T follicular helper cell (primary cell): ENCODE data around the gene MMP24.

Experiments
- DNase-seq: peaks from one replicate; pipeline ENCODE4 v3.0.0-alpha.2; 2020; ENCODE audit warnings: low read depth

MMP24 gene

DNA sequence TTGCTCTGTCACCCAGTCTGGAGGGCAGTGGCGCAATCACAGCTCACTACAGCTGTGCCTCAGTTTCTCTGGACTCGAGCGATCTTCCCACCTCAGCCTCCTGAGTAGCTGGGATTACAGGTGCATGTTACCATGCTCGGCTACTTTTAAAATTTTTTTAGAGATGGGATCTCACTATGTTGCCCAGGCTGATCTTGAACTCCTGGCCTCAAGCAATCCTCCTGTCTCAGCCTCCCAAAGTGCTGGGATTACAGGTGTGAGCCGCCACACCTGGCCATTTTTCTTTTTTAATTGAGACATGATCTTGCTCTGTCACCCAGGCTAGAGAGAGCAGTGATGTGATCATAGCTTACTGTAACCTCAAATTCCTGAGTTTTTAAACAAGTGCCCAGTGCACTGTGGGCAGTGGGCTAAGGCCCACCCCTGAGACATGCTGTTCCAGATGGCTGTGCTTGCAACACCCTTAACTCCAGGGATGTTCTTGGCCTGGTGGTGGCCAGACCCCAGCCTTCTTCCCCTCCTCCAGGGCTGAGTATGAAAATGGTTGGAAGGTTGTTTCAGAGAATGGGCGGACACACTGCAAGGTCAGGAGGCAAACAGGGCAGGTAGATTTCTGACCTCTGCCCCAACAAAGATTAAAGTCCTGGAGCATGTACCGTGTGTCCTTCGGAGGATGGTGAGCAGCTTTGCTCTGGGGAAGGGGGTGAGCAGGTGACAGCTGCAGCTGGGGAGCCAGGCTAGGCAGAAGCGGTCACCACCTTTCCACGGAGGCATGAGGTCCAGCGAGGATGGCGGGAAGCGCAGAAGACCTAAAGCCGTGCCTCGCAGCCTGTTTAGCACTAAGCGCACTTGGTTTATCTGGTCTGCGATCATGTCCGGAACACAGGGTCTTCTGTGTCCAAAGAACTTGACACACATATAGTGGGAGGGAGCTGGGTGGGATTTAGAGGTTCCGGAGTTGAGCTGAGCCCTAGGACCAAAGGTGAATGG is 67.1 kb downstream of the MMP24 start:
- no peak for DNase-seq

DNA sequence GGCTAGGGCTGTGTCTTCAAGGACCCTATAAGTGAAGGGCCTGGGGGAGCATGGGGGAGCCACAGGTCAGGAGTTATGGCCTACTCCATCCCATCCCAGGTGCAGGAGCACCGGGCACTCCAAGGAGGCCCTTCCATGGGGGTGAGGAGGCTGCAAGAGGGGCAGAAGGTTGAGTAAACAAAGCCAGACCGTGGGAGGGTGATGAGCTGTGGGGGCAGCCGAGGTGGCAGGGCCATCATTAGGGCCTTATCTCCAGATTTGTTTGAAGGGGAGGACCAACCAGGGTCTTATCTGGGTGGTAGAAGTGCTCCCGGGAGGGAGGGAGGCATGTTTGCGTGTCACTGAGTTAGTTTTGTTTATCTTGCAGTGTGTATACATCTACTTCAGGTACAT is 67.8 kb downstream of the MMP24 start:
- no peak for DNase-seq

DNA sequence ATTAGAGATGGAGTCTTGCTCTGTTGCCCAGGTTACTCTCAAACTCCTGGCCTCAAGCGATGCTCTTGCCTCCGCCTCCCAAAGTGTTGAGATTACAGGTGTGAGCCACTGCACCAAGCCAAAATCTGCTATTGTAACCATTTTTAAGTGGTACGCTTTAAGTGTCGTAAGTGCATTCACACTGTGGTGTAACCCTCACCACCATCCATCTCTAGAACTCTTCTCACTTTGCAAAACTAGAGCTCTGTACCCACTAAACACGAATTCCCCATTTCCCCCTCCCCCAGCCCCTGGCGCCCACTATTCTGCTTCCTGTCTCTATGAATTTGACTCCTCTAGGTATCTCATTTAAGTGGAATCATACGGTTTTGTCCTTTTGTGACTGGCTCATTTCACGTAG is 68.6 kb downstream of the MMP24 start:
- no peak for DNase-seq

DNA sequence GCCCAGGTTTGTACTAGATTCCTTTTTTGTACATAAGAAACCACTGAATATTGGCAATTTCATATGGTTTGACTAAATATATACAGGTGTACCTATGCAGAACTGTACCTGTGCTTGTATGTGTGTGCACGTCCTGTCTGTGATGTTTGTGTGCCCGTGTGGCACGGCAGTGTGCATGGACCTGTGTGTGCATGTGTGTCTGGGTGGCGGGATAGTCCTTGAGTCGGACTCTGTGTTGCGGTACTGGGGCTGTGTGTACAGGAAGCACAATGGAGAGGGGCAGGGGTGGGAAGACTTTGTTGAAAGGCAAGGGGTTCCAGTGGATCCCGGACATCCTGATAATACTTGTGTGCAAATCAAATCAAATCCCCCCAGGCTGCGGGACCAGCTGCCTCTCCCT is 69.2 kb downstream of the MMP24 start:
- DNase-seq, result no peak

DNA sequence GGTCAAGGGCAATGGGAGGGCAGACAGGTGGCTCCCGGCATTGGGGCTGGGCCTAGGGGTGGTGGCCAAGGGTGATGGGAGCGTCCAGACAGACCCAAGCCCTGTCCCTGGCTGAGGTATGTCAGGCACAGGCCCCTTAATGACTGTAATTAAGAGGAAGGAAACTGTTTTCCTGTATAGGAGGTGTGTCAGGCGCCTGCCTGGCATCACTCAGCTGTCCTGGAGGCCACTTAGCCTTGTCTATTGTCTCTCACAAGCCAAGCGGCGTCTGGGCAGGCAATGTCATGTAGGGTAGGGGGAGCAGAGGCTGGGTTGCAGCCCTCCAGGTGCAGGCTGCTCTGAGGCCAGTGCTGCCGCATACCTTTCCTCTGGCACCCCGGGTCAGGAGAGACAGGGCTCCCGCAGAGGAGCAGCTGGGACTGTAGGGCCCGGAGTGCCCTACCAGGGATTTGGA is 69.6 kb downstream of the MMP24 start:
- DNase-seq, result no peak

DNA sequence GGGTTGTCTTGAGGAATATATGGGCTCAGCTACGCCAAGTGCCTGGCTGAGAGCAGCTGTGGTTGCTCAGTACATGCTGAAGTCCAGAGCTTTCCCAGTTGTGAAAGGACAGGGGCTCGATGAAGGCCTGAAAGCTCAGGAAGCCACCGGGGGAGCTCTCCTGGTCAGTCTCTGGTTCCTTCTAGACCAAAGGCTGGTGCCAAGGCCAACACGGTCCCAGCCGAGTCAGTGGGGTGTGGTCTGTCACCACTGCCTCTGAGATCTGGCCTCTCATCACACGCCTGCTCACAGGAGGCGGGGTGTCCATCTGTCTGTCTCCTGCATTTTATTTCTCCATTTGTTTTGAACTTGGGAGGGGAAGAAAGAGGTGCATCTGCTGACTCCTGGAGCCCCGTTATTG is 70.7 kb downstream of the MMP24 start:
- no peak for DNase-seq

DNA sequence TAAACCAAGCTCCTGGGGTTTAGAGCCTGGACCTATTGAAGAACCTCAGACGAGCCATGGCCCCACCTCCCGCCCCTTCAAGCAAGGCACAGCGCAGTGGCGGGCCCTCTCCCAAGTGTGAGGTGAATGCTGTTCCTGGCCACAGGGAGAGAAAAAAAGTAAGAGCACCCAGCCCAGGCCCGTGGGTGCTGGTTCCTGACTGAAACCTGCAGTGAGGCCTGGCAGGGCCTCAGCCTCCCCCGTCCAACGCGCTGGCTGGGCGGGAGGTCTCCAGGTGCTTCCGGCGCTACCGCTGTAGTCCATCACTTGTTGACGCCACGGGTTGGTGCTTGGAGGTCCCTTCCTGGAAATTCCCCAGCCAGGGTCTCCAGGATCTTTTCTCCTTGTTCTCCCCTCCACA is 71.2 kb downstream of the MMP24 start:
- no peak for DNase-seq

DNA sequence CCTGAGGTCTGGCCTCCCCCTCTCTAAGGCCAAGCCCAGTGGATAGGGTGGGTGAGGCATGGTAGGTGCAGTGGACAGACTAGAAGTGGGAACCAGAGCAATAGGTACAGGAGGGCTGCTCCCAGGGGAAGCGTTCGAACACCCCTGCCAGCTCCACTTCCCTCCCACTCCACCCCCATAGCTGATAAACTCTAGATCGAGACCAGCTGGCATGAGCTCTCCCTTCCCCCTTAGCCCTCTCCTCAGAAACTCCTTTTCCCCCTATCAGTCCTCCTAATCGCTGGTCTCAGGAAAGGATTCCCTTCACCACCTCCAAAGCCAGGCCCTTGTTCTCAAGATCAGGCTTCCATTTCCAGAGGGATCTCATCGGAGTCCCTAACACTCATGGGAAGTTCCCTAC is 71.8 kb downstream of the MMP24 start:
- no peak for DNase-seq

DNA sequence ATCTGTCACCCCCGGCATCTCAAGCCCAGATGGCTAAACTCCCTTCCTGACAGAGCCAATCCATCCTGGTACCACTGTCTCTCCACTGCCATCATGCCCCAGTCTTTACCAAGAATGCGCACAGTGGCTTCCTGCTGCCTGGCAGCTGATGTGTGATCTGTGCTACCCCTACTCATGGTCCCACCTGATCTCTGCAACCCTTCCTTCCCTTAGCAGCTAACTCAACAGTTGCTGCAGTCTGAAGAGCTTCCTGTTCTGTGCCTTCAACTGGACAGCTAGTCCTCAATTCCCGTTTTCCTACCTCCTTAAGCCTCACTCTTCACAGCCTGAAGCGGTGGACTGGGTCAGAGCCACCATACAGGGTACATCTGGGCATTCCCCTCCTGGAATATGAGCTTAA is 73.3 kb downstream of the MMP24 start:
- no peak for DNase-seq

DNA sequence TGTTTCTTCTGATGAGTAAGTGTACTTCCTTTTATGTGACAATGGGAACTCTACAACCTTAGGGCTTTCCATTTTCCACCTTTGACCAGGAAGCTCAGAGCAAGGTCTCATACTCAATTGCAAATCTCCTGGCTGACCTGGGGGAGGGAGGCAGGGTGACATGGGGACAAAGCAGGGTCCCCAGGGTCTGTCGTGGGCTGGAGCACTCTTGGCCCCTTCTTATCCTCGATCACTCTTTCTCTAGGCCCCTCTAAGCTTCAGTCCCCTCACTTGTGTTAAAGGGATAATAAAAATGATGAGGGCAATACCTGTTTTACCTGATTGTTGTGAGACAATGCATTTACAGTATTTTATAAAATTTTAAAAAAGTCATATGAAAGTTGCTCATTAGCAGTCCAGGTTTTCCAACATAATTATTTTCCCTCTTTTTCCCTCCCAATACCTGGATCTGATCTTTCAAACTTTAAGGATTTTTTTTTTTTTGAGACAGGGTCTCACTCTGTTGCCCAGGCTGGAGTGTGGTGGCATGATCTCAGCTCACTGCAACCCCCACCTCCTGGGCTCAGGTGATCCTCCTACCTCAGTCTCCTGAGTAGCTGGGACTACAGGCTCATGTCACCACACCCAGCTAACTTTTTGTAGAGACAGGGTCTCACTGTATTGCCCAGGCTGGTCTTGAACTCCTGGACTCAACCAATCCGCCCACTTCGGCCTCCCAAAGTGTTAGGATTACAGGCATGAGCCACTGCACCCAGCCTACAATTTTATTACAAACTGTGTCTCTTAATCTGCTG is 74.2 kb downstream of the MMP24 start:
- no peak for DNase-seq

DNA sequence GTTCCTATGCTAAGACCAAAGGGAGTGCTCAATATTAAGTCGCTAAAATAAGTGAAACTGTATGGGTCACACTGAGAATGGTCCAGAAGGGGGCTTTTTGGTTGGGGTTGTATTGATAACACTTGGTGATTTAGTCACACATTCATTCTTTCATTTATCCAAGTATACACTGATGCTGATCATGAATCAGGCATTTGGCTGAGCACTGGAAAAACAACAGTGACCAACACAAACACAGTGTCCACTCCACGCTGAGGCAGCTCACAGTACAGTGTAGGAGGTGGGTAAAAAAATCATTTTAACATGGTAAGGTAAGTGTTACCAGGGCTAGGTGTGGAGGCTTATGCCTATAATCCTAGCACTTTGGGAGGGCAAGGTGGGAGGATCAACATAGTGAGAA is 74.9 kb downstream of the MMP24 start:
- no peak for DNase-seq

DNA sequence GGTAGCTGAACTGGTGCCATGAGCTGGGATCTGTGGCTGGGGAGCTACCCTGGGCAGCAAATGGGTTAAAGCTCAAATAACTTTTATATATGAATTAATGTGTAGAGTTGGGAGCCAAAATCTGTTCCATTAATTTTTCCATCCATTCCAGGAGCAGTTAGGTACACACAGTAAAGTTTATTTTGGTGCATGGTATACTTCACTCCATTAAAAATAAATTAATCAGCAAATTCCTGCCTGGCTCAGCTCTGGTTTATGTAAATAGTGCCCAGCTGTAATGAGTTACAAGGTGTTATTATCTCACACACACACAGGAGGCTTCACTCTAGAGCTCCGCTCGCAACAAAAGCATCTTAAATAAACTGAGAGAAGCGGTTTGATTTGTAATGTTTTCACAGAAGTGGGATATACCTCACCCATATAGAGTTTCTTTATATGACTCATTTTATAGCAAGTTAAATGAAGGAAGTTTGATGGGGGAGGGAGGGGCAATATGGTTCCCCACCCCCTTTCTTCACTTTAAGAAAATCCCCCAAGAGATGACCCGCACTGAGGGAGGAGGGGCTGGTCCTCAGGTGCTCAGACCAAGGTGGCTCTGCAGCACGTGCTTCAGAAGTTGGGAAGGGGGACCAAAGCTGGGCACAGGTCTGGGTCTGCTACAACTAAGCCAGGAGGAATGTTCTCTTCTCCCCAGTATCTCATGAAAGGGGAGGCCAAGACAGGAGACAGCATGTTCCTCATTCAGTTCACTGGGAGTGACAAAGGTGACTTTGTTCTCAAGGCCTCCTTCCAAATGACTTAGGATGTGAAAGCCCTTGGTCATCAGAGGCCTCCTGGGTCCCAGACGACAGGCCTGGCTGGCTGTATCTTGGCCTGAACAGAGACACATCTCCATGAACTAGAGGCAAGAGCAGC is 76.2 kb downstream of the MMP24 start:
- DNase-seq, result no peak

DNA sequence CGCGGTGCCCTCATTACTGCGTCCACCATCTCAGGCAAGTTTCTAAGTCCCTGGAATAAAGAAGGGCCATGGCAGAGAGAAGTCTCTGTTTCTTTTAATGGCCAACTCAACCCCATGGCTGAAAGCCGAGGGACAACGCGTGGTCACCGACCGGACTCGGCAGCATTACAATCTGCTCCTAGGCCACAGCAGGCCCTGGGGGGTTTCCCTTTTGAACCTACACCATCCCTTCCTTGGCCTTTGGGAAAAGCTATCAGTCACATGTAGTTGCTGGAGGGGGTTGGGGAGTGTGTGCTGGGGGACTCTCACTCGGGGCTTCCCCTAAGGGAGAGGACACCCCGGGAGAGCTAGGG is 76.9 kb downstream of the MMP24 start:
- DNase-seq, result no peak

DNA sequence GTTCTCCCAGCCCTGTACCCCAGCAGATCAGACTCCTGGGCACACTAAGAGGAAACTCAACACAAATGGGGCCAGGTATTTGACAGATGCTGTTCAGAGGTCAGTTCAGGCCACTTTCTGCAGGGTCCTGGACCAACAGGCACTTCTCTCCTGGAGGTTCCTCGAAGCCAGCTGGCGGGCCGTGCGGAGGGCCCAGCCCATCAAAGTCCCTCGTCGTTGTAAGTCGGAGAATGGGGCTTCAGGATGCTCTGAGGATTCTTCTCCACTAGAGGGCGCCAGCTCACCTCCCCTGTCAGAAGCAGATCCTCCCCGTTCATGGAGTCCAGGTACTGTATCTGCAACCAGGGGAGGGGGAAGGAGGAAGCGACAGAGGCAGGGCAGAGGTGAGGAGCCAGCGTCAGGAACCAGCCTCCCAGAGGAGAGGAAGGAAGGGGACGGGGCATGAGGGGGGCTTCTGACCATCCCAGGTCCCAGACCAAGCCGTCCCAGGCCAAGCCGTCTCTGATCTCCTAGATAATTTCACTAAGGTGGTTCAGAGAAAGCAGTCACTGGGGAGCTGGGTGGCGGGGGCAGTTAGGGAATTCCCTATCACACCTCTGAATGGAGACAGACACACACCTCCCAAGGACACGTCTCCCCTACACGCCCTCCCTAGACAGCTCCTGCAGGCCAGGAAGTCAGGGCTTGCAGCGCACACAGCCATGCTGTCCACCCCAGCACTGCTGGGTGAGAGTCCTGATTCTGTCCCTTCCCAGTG is 77.4 kb downstream of the MMP24 start:
- peak; percentile 73 for DNase-seq

DNA sequence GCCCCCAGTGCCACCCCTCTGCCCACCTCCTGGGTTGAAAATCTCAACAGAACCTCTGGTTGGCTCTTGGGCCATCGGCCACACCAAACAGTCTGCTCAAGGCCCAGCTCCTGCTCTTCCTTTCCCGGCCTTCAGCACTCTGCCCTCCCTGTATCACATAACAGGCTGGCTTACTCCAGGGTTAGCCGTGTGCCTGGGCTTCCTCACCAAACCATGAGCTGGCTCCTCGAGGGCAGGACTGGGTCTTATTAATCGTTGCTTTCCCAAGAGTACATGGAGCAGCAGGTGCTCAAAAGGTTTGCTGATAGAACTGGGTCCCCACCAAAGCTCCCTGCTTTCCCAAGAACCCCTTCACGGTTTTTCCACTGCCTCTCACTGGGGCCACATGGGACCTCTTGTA is 78.5 kb downstream of the MMP24 start:
- DNase-seq, result no peak

DNA sequence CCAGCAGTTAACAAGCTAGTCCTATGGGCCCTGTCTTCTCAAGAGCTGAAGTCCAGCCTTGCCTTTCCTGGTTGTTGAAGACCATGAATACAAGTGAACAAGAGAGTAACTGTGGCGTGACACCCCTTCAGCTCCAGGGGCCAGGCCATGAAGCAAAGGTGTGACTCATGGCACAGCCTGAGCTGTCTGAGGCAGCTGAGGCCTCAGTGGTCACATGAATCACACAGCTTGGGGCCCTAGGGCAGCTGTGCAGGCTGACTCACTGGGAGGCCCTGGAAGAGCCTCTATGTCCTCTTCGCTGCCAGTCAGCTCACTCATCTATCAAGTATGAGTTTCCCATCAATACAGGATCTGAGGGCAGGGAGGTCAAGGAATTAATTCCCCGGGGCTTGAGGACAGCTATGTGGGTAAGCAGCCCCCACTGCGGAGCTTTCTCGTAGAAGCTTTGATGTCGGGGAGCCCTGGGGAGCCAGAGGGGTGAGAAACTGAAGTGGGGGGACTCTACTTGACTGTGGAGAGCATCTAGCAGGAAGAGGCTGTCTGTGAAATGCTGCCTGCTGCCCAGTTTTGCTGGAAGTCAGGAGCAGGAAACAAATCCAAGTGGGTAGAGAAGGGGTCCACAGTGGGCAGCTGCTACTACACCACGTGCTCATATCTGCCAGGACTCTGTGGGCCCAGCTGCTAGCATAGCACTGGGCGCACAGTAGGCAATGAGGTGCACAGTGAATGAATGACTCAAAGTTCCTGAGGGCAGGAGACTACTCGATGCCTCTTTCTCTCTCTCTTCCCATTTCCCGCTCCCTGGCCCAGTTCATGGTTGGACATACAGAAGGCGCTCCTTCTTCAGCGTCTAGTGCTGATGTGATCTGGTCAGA is 79.4 kb downstream of the MMP24 start:
- no peak for DNase-seq

DNA sequence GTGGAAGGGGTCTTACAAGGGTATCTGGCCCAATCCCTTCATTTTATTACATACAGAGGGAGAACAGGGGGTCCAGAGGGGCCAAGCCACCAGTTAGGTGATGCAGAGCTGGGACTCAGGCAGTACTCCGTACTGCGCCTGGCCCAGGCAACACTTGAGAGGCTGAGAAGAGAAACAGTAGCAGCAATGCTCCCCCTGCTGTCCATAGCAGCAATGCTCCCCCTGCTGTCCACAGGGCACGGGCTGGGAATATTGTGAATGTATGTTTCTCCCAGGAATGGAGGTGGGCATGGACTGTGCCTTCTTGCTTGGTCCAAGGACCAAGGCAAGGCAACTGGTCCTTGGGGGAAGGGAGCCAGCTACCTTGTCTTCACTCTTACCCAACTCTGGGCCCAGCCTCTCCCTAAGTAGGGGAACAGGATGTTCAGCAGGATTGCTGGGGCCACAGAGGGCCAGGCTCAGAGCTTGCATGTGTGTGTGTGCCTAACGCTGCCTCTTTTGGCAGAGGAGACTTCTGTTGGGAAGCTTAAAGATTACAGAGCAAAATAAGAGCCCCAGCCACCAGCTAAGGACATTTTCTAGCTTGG is 80.5 kb downstream of the MMP24 start:
- no peak for DNase-seq

DNA sequence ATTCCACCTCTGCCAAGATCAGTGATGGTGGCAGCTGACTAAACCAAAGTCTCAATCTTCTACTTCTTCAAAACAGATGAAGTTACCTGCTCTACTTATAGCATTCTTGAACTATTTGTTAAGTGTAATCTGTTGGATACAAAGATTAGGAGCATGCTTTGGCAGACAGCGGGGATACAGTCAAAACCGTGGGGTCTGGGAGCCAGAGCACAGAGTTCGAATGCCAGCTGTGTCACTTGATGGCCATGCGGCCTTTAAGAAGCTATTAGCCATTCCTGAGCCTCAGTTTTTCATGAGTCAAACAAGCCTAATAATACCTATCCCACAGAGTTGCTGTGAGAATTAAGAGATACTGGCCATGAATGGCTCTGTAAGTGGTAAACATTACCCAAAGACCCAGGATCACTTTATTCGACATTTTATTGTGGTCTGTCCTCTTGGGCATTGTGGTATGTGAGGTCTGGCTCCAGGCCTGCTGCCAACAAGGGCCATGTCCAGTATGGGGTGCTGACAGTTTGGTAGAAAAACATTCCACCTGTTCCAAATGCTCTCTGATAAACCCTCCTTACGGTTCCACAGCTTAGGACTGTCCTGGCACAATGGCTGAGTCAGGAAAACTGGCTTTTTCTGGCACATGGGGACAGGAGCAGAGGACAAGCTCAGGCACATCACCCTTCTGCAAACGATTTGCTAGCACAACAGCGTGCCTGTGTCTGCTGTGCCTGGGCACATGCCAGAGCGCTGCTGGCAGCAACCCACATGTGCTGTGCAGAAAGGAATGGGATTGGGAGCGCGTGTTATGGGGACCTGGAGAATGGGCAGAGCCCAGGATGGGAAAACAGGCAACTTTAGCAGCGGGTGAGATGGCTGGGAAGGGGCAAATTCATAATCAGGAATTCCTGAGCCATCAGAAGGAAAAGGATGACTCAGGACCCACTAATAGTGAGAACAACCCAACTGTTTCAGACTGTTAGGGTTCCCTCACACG is 81.5 kb downstream of the MMP24 start:
- no peak for DNase-seq

DNA sequence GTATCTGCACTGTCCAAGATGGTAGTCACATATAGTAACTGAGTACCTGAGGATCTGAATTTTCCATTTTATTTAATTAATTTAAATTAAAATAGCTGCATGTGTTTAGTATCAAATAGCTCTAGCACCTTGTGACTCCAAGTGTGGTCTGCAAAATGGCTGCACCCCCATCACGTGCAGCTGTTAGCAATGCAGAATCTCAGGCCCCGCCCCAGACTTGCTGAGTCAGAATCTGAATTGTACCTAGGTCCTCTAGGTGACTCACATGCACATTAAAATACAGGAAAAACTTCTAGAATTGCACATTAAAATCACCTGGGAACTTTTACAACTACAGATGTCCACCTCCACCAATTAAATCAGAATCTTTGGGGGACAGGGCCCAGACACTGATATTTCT is 84.9 kb downstream of the MMP24 start:
- DNase-seq, result no peak
